Neutrophil (primary cell): ENCODE measurements around the gene MYRFL.
"Not testable (repeated sequence)": the region's sequence is repeated elsewhere in the genome, so short reads cannot be mapped to it uniquely, and the experiment has no call there.

Experiments
- H3K27ac ChIP-seq: fragments of 200-600 bp; sonication (generic); 2 replicates; pipeline ENCODE4 v1.5.1; 2016; ENCODE audit warnings: mild to moderate bottlenecking, moderate library complexity
- H3K27me3 ChIP-seq: fragments of 200-600 bp; sonication (generic); 2 replicates; pipeline ENCODE4 v1.6.0; 2016; ENCODE audit warnings: mild to moderate bottlenecking
- H3K36me3 ChIP-seq: fragments of 200-600 bp; sonication (generic); 2 replicates; pipeline ENCODE4 v1.5.1; 2017
- H3K4me1 ChIP-seq, 2 experiments: fragments of 200-600 bp in 1 of 2; sonication (generic) in 1 of 2; 1 replicate in 1 of 2; 2 replicates in 1 of 2; pipeline versions ENCODE4 v1.5.1 to v1.6.1; 2013 to 2016; ENCODE audit warnings: low read depth in 1 of 2, low read length in 1 of 2, mild to moderate bottlenecking in 1 of 2, moderate library complexity in 1 of 2; ENCODE audit not compliant: control insufficient read depth in 1 of 2, insufficient read depth in 1 of 2
- H3K4me3 ChIP-seq, 2 experiments: fragments of 200-600 bp in 1 of 2; sonication (generic) in 1 of 2; 1 replicate in 1 of 2; 2 replicates in 1 of 2; pipeline ENCODE4 v1.5.1; 2013 to 2016; ENCODE audit warnings: low read depth in 1 of 2, low read length in 1 of 2, mild to moderate bottlenecking in 1 of 2, moderate library complexity in 1 of 2
- H3K9me3 ChIP-seq: fragments of 200-600 bp; sonication (generic); 2 replicates; pipeline ENCODE4 v1.5.1; 2016
- CTCF ChIP-seq: fragments of 200-600 bp; sonication (generic); IDR thresholded peaks from 2 replicates; pipeline ENCODE4 v1.5.1; 2016; ENCODE audit warnings: antibody characterized with exemption

MYRFL gene

GRCh38 chr12:69824966-69825560, at the start of gene MYRFL:
Gene MYRFL (plus strand): TSS chr12:69825227. CDS start chr12:69825518, 291 bp downstream.
- TF ChIP-seq CTCF = no peak
- H3K4me1 ChIP-seq = no peaks in the 10 kb centered on the region
- no peaks in the 10 kb centered on the region for H3K9me3 ChIP-seq
- no peak within 1 kb of the TSS for H3K4me3 ChIP-seq
- H3K27me3 ChIP-seq = peaks cover 22% of the 10 kb centered on the region
- H3K27ac ChIP-seq = no peak within 1 kb of the TSS
- no peaks in the 10 kb centered on the region for H3K36me3 ChIP-seq

DNA sequence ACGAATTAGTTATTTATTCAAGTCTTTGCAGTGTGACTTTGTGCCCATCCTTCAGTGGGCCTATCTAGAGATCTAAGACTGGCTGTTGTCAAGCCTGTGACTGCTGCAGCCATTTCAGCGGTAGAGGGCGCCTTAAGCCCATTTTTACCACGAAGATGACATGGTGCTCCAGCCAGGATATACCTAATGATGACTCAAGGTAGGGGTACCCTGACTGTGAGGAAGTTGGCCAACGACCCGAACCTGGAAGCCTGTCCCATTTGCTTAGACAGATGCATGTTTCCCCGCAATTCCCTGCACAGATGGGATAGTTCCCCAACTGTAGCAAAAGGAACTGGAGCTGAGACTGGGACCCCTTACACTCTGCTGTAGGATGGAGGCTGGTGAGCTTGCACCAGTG, 45.1 kb upstream of the MYRFL start:
- no peaks in the 10 kb centered on the region for H3K27me3 ChIP-seq
- no peak overlapping the region for H3K4me3 ChIP-seq
- no peak overlapping the region for H3K27ac ChIP-seq
- no peak for TF ChIP-seq CTCF
- H3K9me3 ChIP-seq = no peaks in the 10 kb centered on the region
- peaks cover 10% of the 10 kb centered on the region for H3K36me3 ChIP-seq
- H3K4me1 ChIP-seq = no peaks in the 10 kb centered on the region

- H3K4me1 ChIP-seq = no peaks in the 10 kb centered on the region
- H3K27me3 ChIP-seq = no peaks in the 10 kb centered on the region
- no peak overlapping the region for H3K4me3 ChIP-seq
- H3K36me3 ChIP-seq = peaks cover 38% of the 10 kb centered on the region
- H3K9me3 ChIP-seq = no peaks in the 10 kb centered on the region
- TF ChIP-seq CTCF = no peak
- no peak overlapping the region for H3K27ac ChIP-seq
Observed at GRCh38 chr12:69783365-69783764, 41.7 kb upstream of the MYRFL start.

- H3K27me3 ChIP-seq = no peaks in the 10 kb centered on the region
- no peaks in the 10 kb centered on the region for H3K4me1 ChIP-seq
- peaks cover 35% of the 10 kb centered on the region for H3K36me3 ChIP-seq
- TF ChIP-seq CTCF = no peak
- no peak overlapping the region for H3K27ac ChIP-seq
- H3K9me3 ChIP-seq = peaks cover 16% of the 10 kb centered on the region
- no peak overlapping the region for H3K4me3 ChIP-seq
Observed at GRCh38 chr12:69789351-69789750, 35.7 kb upstream of the MYRFL start.

- peaks cover 16% of the 10 kb centered on the region for H3K9me3 ChIP-seq
- no peak overlapping the region for H3K27ac ChIP-seq
- no peak for TF ChIP-seq CTCF
- H3K4me3 ChIP-seq = no peak overlapping the region
- no peaks in the 10 kb centered on the region for H3K4me1 ChIP-seq
- H3K36me3 ChIP-seq = peaks cover 33% of the 10 kb centered on the region
- H3K27me3 ChIP-seq = no peaks in the 10 kb centered on the region
Observed at GRCh38 chr12:69792533-69792932, 32.5 kb upstream of the MYRFL start.

DNA sequence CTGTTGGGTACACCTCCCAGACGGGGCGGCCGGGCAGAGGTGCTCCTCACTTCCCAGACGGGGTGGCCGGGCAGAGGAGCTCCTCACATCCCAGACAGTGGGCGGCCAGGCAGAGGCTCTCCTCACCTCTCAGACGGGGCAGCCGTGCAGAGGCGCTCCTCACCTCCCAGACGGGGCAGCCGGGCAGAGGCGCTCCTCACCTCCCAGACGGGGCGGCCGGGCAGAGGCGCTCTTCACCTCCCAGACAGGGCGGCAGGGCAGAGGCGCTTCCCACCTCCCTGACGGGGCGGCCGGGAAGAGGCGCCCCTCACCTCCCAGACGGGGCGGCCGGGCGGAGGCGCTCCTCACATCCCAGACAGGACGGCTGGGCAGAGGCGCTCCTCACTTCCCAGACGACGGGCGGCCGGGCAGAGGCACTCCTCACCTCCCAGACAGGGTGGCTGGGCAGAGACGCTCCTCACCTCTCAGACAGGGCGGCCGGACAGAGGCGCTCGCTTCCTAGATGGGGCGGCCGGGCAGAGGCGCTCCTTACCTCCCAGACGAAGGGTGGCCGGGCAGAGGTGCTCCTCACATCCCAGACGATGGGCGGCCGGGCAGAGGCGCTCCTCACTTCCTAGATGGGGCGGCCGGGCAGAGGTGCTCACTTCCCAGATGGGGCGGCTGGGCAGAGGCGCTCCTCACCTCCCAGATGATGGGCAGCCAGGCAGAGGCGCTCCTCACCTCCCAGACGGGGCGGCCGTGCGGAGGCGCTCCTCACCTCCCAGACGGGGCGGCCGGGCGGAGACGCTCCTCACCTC, 17.7 kb upstream of the MYRFL start:
- H3K27me3 ChIP-seq, H3K27ac ChIP-seq, H3K4me3 ChIP-seq, H3K4me1 ChIP-seq, H3K9me3 ChIP-seq: not testable (repeated sequence)
- H3K36me3 ChIP-seq = peaks cover 17% of the 10 kb centered on the region
